ENCODE measurements around the gene PDE5A.

DNA sequence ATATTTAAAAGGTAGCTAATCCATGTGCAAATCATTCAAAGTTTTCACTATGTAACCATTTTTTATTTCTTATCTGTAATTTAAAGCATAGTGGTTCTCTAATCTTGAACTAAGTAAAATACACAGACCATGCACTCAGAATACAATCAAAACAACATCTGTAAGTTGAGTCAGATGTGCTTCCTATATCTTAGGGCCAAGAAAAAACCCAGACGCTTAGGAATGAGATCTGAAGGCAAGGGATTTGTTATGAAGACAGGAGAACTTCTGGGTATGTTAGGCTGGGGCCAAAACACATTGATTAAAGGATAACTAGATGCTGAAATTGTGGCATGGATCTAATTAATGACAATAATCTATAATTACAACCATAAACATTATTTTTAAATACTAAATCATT, 120.3 kb downstream of the PDE5A start:
- TF ChIP-seq, protein P1, sequence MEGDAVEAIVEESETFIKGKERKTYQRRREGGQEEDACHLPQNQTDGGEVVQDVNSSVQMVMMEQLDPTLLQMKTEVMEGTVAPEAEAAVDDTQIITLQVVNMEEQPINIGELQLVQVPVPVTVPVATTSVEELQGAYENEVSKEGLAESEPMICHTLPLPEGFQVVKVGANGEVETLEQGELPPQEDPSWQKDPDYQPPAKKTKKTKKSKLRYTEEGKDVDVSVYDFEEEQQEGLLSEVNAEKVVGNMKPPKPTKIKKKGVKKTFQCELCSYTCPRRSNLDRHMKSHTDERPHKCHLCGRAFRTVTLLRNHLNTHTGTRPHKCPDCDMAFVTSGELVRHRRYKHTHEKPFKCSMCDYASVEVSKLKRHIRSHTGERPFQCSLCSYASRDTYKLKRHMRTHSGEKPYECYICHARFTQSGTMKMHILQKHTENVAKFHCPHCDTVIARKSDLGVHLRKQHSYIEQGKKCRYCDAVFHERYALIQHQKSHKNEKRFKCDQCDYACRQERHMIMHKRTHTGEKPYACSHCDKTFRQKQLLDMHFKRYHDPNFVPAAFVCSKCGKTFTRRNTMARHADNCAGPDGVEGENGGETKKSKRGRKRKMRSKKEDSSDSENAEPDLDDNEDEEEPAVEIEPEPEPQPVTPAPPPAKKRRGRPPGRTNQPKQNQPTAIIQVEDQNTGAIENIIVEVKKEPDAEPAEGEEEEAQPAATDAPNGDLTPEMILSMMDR (IDR thresholded peaks at IDR 0.05) = no peak
- no peak for TF ChIP-seq POLR2A (IDR thresholded peaks at IDR 0.05)
